IMR-90 (cell line): Measurements from ENCODE around the gene ARGLU1. TPM values are rescaled to one million over a fixed set of nuclear protein-coding genes. Genes with fewer than 3 reads are reported as not detected.

ENCODE experiments used
- ATAC-seq: fragments of 200-7000 bp; cut with Tn5 transposase; 2 replicates; pipeline ENCODE4 v1.9.1; 2020; ENCODE audit warnings: low read depth, mild to moderate bottlenecking, moderate library complexity
- BruUV-seq: library from RNA; stranded (reverse); fragments of 400-500 nt; replicated peaks from 2 replicates; lab custom pipeline; 2021; lab: Mats Ljungman, UMichigan
- CTCF ChIA-PET: fragments of 300-600 bp; formaldehyde crosslinking; extraction: SDS; loops from one replicate; lab custom pipeline; 2021; ENCODE audit warnings: antibody characterized with exemption; lab: Yijun Ruan, JAX
- POLR2A ChIA-PET: fragments of 300-600 bp; sonication (Branson Sonifier 250); formaldehyde crosslinking; loops from one replicate; lab custom pipeline; 2022; ENCODE audit warnings: antibody characterized with exemption; ENCODE audit not compliant: unreplicated experiment; lab: Charles Lee
- DNase-seq: peaks from one replicate; pipeline ENCODE4 v3.0.0; 2013
- H2AFZ ChIP-seq: replicated peaks from 2 replicates; pipeline ENCODE3; 2013; ENCODE audit warnings: low read length, mild to moderate bottlenecking; ENCODE audit not compliant: poor library complexity
- H2AK5ac ChIP-seq: 2 replicates; pipeline ENCODE4 v1.6.1; 2013; ENCODE audit warnings: low read depth, low read length, inconsistent platforms
- H2AK9ac ChIP-seq: replicated peaks from 2 replicates; pipeline ENCODE3; 2013; ENCODE audit warnings: mild to moderate bottlenecking, low read depth, low read length, moderate library complexity; ENCODE audit not compliant: poor library complexity
- H2BK120ac ChIP-seq: 2 replicates; pipeline ENCODE4 v1.6.1; 2013; ENCODE audit warnings: low read depth, low read length, inconsistent platforms
- H2BK15ac ChIP-seq: 3 replicates; pipeline ENCODE4 v1.6.1; 2013; ENCODE audit warnings: low read depth, low read length, inconsistent platforms
- H2BK20ac ChIP-seq: 2 replicates; pipeline ENCODE4 v1.6.1; 2013; ENCODE audit warnings: low read depth, mild to moderate bottlenecking, inconsistent platforms, low read length, moderate library complexity
- H2BK5ac ChIP-seq: 2 replicates; pipeline ENCODE4 v1.6.1; 2013; ENCODE audit warnings: mild to moderate bottlenecking, low read depth, low read length, inconsistent platforms; ENCODE audit not compliant: poor library complexity, severe bottlenecking
- H3K14ac ChIP-seq: replicated peaks from 2 replicates; pipeline ENCODE4 v1.6.1; 2013; ENCODE audit warnings: low read depth, low read length, inconsistent platforms
- H3K18ac ChIP-seq: 2 replicates; pipeline ENCODE4 v1.6.1; 2013; ENCODE audit warnings: low read depth, low read length, control low read depth
- H3K23ac ChIP-seq: 2 replicates; pipeline ENCODE4 v1.6.1; 2013; ENCODE audit warnings: low read depth, low read length, inconsistent platforms
- H3K27ac ChIP-seq: 2 replicates; pipeline ENCODE4 v1.5.1; 2013; ENCODE audit warnings: mild to moderate bottlenecking, control low read depth, low read length; ENCODE audit not compliant: insufficient read depth
- H3K27me3 ChIP-seq: 2 replicates; pipeline ENCODE4 v1.6.1; 2013; ENCODE audit warnings: low read length; ENCODE audit not compliant: control insufficient read depth, insufficient read depth
- H3K36me3 ChIP-seq: 2 replicates; pipeline ENCODE4 v1.6.1; 2013; ENCODE audit warnings: low read length, mixed read lengths; ENCODE audit not compliant: control insufficient read depth, insufficient read depth
- H3K4ac ChIP-seq: 2 replicates; pipeline ENCODE4 v1.6.1; 2013; ENCODE audit warnings: low read depth, low read length, inconsistent platforms
- H3K4me1 ChIP-seq: 2 replicates; pipeline ENCODE4 v1.6.1; 2013; ENCODE audit warnings: low read length, mixed read lengths; ENCODE audit not compliant: control insufficient read depth, insufficient read depth
- H3K4me2 ChIP-seq: 2 replicates; pipeline ENCODE4 v1.6.1; 2013; ENCODE audit warnings: low read depth, mild to moderate bottlenecking, control low read depth, low read length, moderate library complexity
- H3K4me3 ChIP-seq: 2 replicates; pipeline ENCODE4 v1.5.1; 2013; ENCODE audit warnings: low read depth, mild to moderate bottlenecking, control low read depth, low read length, moderate library complexity; ENCODE audit not compliant: insufficient read depth
- H3K56ac ChIP-seq: 2 replicates; pipeline ENCODE4 v1.6.1; 2013; ENCODE audit warnings: low read length, inconsistent platforms; ENCODE audit not compliant: insufficient read depth; ENCODE audit errors: extremely low read depth
- H3K79me1 ChIP-seq, 2 experiments: 2 replicates each; pipeline ENCODE4 v1.6.1; 2013; ENCODE audit warnings: low read length in 2 of 2, inconsistent platforms in 1 of 2, low read depth in 1 of 2
- H3K9ac ChIP-seq: 2 replicates; pipeline ENCODE4 v1.6.1; 2013; ENCODE audit warnings: low read depth, low read length, control low read depth
- H3K9me1 ChIP-seq: 2 replicates; pipeline ENCODE4 v1.6.1; 2013; ENCODE audit warnings: low read length, inconsistent platforms; ENCODE audit not compliant: insufficient read depth
- H3K9me3 ChIP-seq: 2 replicates; pipeline ENCODE4 v1.6.1; 2013; ENCODE audit warnings: low read length; ENCODE audit not compliant: control insufficient read depth, insufficient read depth
- H4K20me1 ChIP-seq: 2 replicates; pipeline ENCODE4 v1.6.1; 2013; ENCODE audit warnings: low read length, inconsistent platforms; ENCODE audit not compliant: insufficient read depth
- H4K5ac ChIP-seq: 2 replicates; pipeline ENCODE4 v1.6.1; 2013; ENCODE audit warnings: mild to moderate bottlenecking, low read depth, low read length, control low read depth
- H4K8ac ChIP-seq, 2 experiments: 2 replicates each; pipeline ENCODE4 v1.6.1; 2013; ENCODE audit warnings: low read depth in 2 of 2, low read length in 2 of 2, control low read depth in 1 of 2, inconsistent platforms in 1 of 2
- H4K91ac ChIP-seq: 2 replicates; pipeline ENCODE4 v1.6.1; 2013; ENCODE audit warnings: low read depth, low read length, inconsistent platforms; ENCODE audit not compliant: insufficient read depth
- BHLHE40 ChIP-seq: fragments of 150-350 bp; IDR thresholded peaks from 2 replicates; pipeline ENCODE4 v1.6.1; 2016; ENCODE audit warnings: mild to moderate bottlenecking, low read depth, low read length
- FOS ChIP-seq: fragments of 150-350 bp; IDR thresholded peaks from 2 replicates; pipeline ENCODE4 v1.6.1; 2016; ENCODE audit warnings: low read depth, low read length
- MAFK ChIP-seq: IDR thresholded peaks from 2 replicates; pipeline ENCODE4 v1.6.1; 2012; ENCODE audit warnings: low read depth, low read length, improper control_type of control experiment
- MAZ ChIP-seq: IDR thresholded peaks from 2 replicates; pipeline ENCODE4 v1.6.1; 2012; ENCODE audit warnings: low read depth, mild to moderate bottlenecking, low read length, improper control_type of control experiment, moderate library complexity, borderline replicate concordance
- MXI1 ChIP-seq: IDR thresholded peaks from 2 replicates; pipeline ENCODE4 v1.6.1; 2012; ENCODE audit warnings: low read depth, mild to moderate bottlenecking, low read length, moderate library complexity, borderline replicate concordance
- NFE2L2 ChIP-seq: fragments of 150-350 bp; IDR thresholded peaks from 2 replicates; pipeline ENCODE4 v1.6.1; 2016; ENCODE audit warnings: low read depth, mild to moderate bottlenecking, low read length
- RAD21 ChIP-seq: IDR thresholded peaks from 2 replicates; pipeline ENCODE4 v1.6.1; 2012; ENCODE audit warnings: low read length, improper control_type of control experiment
- RFX5 ChIP-seq: IDR thresholded peaks from 2 replicates; pipeline ENCODE4 v1.8.0; 2012; ENCODE audit warnings: low read depth, mild to moderate bottlenecking, low read length, moderate library complexity
- SMC3 ChIP-seq: fragments of 150-350 bp; IDR thresholded peaks from 2 replicates; pipeline ENCODE4 v1.6.1; 2016; ENCODE audit warnings: low read depth, mild to moderate bottlenecking, antibody characterized with exemption, low read length, moderate library complexity
- WGBS, 2 experiments: methylation state at CpG; one replicate each; pipeline versions ENCODE4 v1.1.5 to v1.1.7; 2013; ENCODE audit warnings: missing lambda C conversion rate in 2 of 2; ENCODE audit not compliant: insufficient read length in 1 of 2; ENCODE audit errors: extremely low coverage in 2 of 2; 5-methylcytosine and 5-hydroxymethylcytosine counted together
- dilution Hi-C: fragments of 300-500 bp; cut with HindIII; formaldehyde crosslinking; loops from one replicate; pipeline ENCODE4 v1.14.3; 2018; ENCODE audit warnings: low sequenced_read_pairs; ENCODE audit not compliant: unreplicated experiment
- in situ Hi-C: fragments of 300-500 bp; cut with MboI; formaldehyde crosslinking; loops from 3 replicates; pipeline ENCODE4 v1.14.3; 2019; ENCODE audit warnings: low sequenced_read_pairs, inconsistent platforms, mixed read lengths
- intact Hi-C: fragments of 100-400 bp; cut with micrococcal nuclease; formaldehyde crosslinking; loops from 2 replicates; pipeline ENCODE4 v1.10.0; 2022
- polyA plus RNA-seq, 3 experiments: library from polyadenylated mRNA; depleted of rRNA; stranded (reverse); fragments of >200 nt; gene quantifications; 2 replicates each; pipeline ENCODE4 v1.2.3, GENCODE V29; 2012; ENCODE audit warnings: low replicate concordance in 1 of 3
- total RNA-seq: library from RNA; depleted of rRNA; stranded (reverse); fragments of >200 nt; gene quantifications from 2 replicates; pipeline ENCODE4 v1.2.3, GENCODE V29; 2012

The ARGLU1 gene
- total and polyA plus RNA-seq, 2 of the 4 experiments (the other 2 are of a cell fraction), result 11.1 to 51.4 TPM

GRCh38 chr13:106521095-106521799 lies 46.7 kb downstream of the ARGLU1 start:
- no peak overlapping the region for H3K18ac ChIP-seq
- in situ Hi-C loops (loop anchor here (25.0 kb wide), 1 partner anchor 434 kb away; no protein-coding TSS in a partner anchor), intact Hi-C loops (loop anchor here (2.0 kb wide), 1 partner anchor 1380 kb away; no protein-coding TSS in a partner anchor), dilution Hi-C loops (no loop called here)
- no peak overlapping the region for H2AK5ac ChIP-seq
- H4K8ac ChIP-seq, result no peak overlapping the region
- no peak overlapping the region for H3K27ac ChIP-seq
- H3K27me3 ChIP-seq, result no peaks in the 10 kb centered on the region
- no TSS peak for BruUV-seq
- no peaks in the 10 kb centered on the region for H3K36me3 ChIP-seq
- H3K56ac ChIP-seq, result no peak overlapping the region
- no peak overlapping the region for H3K14ac ChIP-seq
- H2BK20ac ChIP-seq, result no peak overlapping the region
- H4K5ac ChIP-seq, result no peak overlapping the region
- WGBS, 2 experiments, result 100% methylated on average over 1 of the region's 5 CpGs; no CpG with 5 or more reads in 1 of the 2 experiments
- H3K4me3 ChIP-seq, result no peak overlapping the region
- H3K79me1 ChIP-seq, result peaks cover 21 to 50% of the 10 kb centered on the region in 2 experiments; a peak in 3 of 4 replicates
- H3K23ac ChIP-seq, result no peak overlapping the region
- H3K4me2 ChIP-seq, result no peak overlapping the region
- ChIA-PET CTCF (interaction anchor here (0.6 kb wide), 1 partner anchor 93 kb away, joined by 5 read pairs; no protein-coding TSS in a partner anchor), POLR2A (interaction anchor here (0.6 kb wide), 2 partner anchors 14 to 116 kb away, joined by 3 to 4 read pairs; partner anchors contain the start of gene EFNB2)
- H4K20me1 ChIP-seq, result no peaks in the 10 kb centered on the region
- no peak overlapping the region for H2AFZ ChIP-seq
- ATAC-seq (no peak), DNase-seq (no peak)
- peaks cover 6% of the 10 kb centered on the region for H3K4me1 ChIP-seq
- no peak overlapping the region for H4K91ac ChIP-seq
- H2BK5ac ChIP-seq, result no peak overlapping the region
- H2BK15ac ChIP-seq, result no peak overlapping the region
- peaks cover 3% of the 10 kb centered on the region; the same call in 1 of the 2 replicates for H3K9me1 ChIP-seq
- H3K9me3 ChIP-seq, result no peaks in the 10 kb centered on the region
- H2AK9ac ChIP-seq, result no peak overlapping the region
- no peak overlapping the region for H2BK120ac ChIP-seq
- H3K9ac ChIP-seq, result no peak overlapping the region
- H3K4ac ChIP-seq, result no peak overlapping the region
- TF ChIP-seq BHLHE40 (no peak), MAFK (no peak), FOS (no peak), RAD21 (no peak), NFE2L2 (no peak), MXI1 (no peak), SMC3 (no peak), RFX5 (no peak), MAZ (no peak)
